ENCODE data around the gene GAS7. TPM values are rescaled to one million over a fixed set of nuclear protein-coding genes. Genes with fewer than 3 reads are reported as not detected.

GAS7 gene
- total RNA-seq, 1 donor from 2014 or later, result 4.8 TPM

DNA sequence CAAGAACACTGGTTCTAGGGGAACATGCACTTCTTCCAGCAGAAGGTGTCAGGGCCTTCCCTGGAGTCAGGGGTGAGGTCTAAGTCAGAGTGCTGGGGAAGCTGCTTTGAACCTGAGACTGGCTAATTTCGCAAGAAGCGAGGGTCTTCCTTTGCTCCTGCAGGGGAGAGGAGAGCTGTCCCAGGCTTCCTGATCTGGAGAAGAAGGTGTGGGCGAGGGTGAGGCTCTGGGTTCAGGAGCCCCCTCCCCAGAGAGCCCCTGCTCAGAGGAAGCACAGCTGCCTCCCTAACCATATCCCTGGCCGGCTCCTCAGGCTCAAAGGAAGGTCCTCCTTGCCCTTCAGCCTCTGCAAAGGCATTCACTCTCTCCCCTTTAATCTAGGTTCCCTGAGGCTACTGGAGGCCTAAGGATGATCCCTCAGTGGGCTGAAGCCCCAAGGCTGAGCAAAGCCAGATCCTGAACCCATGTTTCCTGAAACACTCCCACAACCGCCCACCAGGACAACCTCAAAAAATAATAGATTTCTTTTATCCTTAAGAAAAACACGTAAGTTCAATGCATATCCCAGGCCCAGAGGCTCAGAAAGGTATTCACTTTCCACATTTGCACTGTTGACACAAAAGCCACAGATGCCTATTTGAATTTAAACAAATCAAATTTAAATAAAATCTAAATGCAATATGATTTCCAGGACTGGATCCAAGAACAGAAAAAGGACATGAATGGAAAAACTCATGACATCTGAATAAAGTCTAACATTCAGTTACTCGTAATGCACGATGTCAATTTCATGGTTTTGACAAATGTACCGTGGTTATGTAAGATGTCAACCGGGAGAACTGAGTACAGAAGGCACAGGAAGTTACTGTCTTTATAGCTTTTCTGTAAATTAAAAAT, 221.9 kb downstream of the GAS7 start:
- no peak for DNase-seq

GRCh38 chr17:9974448-9975381, 223.7 kb downstream of the GAS7 start:
- no peak for DNase-seq

DNA sequence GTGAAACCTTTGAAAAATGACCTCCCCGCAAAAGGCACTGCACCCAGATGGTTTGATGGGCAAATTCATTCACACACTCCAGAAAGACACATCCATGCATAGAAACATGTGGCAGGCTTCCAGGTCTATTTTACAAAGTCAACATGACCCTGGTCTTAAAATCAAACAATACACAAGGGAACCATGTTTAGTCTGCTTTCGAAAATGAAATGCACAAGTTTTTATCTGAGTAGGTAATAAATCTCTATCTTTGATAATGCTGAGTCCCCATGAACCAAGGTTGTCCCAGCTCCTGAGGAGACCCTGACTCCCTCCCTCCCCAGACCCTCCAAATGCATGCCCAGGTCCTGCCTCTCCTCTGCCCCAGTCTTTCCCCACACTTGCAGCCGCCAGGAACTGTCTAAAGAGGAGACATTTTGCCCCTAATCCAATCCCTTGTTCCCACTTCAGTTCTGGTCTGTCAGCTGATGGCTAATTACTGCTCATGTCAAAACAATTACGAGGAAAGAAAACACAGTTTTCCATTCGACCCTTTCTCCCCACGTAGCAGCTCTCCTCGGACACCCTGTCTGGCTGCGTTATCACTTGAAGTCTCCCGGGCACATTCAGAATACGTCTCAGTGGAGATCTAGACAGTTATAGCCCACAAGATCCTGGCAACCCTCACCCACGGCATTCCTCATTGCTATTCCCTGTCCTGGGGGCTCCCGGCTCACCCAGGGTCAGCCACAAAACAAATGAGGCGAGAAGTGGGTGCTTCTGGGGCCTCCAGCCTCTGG, 224.5 kb downstream of the GAS7 start:
- no peak for DNase-seq

- DNase-seq, result no peak
Measured at GRCh38 chr17:9971991-9972390, 226.4 kb downstream of the GAS7 start.

DNA sequence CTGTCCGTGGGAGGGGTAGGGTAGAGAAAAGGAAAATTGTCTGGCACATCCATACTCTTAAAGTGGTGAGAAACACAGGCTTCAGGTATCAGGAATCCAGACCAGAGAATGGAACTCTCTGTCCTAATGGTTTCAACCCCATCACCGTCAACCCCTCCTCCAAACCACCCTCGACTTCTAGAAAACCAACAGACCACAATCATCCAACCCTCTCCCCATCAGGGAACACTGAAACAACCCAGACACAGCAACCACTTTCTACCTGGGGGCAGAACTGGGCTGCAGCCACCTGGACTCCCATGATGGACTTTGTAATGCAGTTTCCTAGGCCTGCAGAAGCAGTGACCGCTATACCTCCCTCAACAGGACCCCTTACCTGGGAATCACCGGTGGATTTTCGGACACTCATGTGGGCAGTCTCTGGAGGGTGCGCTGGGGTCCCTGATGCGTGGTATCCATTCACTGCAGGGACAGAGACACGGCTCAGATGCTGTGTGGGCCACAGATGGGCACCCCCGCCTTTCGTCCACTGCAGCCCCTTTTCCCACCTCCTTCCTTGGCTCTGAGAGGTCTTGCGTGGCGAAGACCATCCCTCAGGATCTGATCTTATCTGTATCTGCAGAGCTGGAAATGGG, 229.0 kb downstream of the GAS7 start:
- no peak for DNase-seq

- DNase-seq, result no peak
Measured at GRCh38 chr17:9968881-9969280, 229.5 kb downstream of the GAS7 start.

GRCh38 chr17:9968008-9968407, 230.4 kb downstream of the GAS7 start:
- no peak for DNase-seq

DNA sequence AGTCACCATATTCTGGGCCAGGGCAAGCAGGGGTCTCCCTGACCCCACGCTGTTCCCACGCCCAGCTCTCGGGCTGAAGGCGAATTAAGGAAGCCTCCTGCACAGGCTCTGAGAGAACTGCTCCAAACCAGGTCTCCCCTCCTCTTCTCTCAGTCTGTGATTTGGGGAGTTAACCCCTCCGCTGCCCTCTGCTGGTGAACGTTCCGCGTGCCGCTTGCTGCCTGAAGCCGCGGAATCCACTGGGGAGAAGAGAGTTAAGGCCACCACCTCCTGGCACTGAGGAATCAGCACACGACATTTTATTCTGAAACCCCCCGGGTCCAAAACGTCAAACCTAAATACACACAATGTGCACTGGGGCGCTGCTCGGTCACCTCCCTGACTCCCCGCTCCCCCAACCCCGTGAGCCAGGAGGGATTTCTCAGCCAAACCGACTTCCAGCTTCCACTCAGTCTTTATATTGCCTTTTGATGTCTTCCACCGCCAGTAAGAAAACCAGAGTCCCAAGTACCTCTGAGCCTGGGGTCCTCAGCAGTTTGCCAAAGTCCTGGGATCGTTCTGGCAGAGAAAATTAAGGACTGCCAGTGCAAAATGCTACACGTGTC, 238.9 kb downstream of the GAS7 start:
- DNase-seq, result peak; percentile 6

GRCh38 chr17:9958586-9959281, 239.7 kb downstream of the GAS7 start:
- no peak for DNase-seq

DNA sequence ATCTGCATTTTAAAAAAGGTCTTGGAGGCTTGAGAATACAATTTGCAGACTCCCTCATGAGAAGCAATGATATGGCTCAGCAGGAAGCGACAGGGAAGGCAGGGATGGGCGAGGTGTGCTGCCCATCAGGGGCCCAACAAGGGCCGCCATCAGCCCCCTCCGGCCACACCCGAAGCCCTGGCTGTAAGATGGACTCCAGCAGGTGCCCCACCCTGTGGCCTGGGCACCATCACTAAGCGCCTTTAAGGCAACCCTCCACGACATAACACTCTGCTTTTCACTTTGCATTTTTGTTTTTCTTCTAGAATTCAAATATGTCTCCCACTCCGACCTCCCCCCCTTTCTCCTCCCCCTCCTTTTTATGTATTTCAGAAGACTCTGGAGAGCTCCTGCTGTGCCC, 241.2 kb downstream of the GAS7 start:
- no peak for DNase-seq

GRCh38 chr17:9956474-9957131, 241.8 kb downstream of the GAS7 start:
- no peak for DNase-seq

GRCh38 chr17:9953492-9953891, 244.9 kb downstream of the GAS7 start:
- DNase-seq, result no peak

DNA sequence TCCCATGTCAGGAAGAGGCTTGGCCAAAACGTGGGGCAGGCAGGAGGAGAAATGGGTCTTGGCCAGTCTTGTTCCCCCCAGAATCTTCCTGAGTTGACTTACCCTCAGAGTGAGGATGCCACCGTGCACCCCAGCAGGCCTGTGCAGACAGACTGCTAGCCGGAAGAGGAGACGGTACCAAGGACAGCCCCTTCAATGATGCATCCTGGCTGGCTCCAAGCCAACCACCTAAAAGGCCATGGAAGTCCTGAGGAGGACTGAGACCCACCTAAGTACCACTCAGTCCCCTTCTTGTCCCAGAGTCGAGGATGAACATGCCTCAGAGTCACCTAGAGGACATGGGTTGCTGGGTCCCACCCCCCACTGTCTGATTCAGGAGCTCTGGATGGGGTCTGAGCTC, 246.6 kb downstream of the GAS7 start:
- no peak for DNase-seq

DNA sequence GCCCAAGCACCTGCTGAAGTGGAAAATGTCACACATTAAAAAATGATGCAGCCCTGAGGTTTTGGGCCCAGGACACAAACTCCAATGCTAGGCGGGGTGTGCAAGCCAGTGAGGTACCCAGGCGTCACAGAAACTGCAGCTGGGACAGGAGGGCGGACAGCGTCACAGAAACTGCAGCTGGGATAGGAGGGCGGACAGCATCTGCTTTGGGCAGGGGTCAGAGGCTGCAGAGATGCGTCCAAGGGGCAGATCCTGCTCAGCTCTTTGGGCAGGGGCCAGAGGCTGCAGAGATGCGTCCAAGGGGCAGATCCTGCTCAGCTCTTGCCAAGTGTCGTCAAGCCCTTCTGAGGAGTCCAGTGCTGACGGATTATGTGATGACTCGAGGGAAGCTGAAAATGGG, 249.5 kb downstream of the GAS7 start:
- no peak for DNase-seq

- DNase-seq, result no peak
Measured at GRCh38 chr17:9944704-9945103, 253.7 kb downstream of the GAS7 start.

DNA sequence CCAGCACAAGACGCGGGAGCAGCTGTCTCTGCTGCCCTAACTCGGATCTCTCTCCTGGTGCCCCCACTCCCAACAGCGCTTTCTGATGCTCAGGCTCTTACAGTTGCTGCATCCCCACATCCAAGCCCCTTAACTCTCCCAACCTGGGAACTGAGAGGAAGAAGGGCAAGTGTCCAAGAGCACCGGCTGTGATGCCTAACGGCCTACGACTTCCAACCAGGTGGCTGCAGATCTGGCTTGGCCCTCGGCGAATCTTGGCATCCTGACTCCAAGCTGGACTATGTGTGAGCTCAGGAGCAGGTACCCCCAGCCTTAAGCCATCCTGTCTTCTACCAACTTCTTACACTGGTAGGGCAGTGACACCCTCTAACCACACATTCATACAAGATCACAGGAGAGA, 255.1 kb downstream of the GAS7 start:
- no peak for DNase-seq

- DNase-seq, result no peak
Measured at GRCh38 chr17:9942885-9943284, 255.5 kb downstream of the GAS7 start.

- DNase-seq, result no peak
Measured at GRCh38 chr17:9941305-9941704, 257.1 kb downstream of the GAS7 start.

- no peak for DNase-seq
Measured at GRCh38 chr17:9940841-9941240, 257.6 kb downstream of the GAS7 start.

- DNase-seq, result no peak
Measured at GRCh38 chr17:9938764-9939163, 259.6 kb downstream of the GAS7 start.

DNA sequence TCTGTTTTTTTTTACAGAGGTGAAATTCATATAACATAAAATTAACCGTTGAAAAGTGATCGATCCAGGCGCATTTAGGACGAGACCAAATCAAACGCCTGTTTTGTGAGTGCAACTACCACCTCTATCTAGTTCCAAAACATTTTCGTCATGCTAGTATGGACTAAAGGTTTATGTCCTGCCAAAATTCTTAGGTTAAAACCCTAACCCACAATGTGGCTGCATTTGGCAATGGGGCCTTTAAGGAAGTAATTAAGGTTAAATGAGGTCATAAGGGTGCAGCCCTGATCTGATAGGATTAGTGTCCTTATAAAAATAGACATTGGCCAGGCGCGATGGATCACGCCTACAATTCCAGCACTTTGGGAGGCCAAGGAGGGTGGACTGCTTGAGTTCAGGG, 260.5 kb downstream of the GAS7 start:
- no peak for DNase-seq

Data from dermis blood vessel endothelial cell (primary cell).